GM19438 (cell line): ENCODE results near the gene SLC22A23.

Experiments
- ATAC-seq: cut with Tn5 transposase; IDR thresholded peaks from one replicate; pipeline ENCODE4 v1.9.1; 2021; ENCODE audit warnings: low read depth; ENCODE audit not compliant: unreplicated experiment

Gene SLC22A23

DNA sequence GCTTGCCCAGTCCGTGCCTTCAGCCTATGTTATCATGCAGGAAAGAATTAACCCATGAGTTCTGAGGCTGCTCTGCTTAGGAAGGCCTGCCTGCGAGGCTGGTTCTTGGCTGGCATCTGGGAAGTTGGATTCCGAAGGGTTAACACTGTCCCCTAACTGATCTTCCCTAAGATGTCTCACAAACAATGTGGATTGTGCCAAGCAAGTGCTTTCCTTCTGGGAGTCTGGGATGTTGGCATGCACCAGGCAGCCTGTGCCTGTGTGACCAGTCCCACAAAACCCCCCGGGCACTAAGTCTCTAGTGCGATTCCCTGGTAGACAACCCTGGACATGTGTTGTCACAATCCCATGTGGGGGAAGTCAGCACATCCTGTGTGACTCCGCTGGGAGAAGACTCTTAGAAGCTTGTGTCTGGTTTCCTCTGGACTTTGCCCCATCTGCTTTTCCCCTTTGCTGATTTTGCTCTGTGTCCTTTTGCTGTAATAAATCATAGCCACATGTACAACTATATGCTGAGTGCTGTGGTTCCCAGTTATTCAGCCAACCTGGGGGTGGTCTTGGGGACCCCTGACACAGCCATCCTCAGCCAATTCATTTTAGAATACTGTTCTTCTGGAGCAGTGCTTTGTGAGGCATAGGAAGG is 83.8 kb downstream of the SLC22A23 start:
- ATAC-seq = no peak

DNA sequence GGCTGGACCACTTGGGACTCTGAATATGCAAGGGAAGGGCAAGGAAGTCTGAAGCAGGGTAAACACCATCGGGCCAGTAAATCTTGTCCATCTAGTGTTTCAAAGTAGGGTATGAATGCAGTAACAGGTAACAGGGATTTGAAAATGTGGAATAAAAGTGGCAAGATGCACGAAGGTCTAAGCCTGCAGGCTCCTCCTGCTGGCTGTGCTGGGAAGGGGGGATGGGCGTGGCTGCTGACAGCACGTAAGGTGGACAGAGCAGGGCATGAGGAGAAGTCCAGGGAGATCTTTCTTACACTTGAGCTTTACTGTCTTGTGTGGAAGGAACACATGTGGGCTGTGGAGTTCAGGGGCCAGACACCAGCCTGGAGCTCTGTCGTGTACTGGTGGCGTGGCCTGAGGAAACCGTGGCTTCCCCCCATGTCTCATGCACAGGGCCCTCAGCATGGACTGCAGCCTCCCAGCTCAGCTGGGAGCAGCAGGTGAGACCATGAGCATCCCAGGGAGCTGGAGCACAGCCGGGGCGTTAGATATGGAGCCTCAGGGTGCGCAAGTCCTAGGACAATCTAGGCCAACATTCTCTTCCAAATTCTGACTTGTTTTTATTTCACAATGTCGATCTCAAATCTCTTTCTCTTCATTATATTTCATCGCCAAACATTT is 84.5 kb downstream of the SLC22A23 start:
- no peak for ATAC-seq

DNA sequence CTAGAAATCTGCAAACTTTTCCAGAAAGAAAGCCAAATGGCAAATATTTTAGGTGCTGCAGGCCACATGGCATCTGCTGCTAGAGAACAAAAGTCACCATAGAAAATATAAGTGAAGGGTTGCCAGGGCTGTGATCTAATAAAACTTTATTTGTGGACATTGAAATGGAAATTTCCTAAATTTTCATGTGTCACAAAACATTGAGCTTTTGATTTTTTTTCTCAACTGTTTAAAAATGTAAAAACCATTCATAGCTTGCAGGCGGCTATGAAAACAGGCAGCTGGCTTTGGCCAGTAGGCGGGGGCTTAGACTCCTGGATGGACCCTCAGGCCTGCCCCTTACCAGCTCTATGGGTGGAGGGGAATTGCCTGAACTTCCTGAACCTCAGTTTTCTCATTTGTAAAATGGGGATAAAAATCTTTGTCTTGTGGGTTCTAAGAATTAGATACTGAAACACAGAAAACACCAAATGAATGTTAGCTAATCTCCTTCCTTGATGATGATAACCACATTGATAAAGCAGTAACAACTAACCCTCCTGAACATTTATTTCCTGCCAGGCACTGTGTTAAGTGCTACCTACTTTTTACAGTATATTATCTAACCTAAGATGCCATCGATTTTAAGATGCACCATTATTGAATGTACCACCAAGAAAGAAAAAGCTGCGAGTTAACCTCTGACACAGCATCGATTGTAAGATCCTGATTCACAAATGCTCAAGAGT is 85.5 kb downstream of the SLC22A23 start:
- no peak for ATAC-seq

DNA sequence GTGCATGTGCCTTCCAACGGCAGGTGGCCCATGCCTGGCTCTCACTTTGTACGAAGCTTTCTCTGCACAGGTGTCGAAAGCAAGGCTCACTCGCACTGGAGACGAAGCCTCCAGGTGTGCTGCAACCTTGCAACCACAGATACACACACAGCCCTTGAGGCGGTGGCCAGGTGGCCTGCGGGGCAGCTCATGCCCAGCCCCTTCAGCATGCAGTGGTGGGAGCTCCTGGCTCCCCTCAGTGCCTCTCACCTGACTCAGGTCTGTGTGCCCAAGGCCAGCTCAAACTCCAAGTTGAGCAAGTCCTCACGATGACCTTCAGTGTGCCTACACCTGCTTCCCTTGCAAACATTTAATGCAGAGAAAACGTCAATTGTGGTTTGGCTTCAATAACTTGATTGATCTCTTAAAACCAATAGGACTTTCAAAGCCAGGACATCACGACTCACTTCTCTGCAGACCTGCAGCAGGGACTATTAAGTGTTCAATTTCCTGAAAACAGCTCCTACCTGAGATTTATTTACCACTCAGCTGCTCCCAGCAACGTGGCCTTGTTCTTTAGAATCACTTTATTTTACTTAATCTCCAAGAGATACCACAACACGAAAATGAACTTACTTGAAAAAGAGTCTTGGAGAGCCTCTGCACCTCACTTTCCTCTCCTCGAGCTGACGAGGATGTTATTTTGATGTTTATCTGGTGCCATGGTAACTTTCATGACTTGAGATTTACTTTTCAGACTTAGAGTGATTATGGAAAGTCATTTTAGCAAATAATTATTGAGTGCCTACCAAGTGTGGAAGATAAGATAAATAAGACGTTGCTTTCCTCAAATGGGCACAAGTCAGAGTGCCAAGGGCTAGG is 86.3 kb downstream of the SLC22A23 start:
- ATAC-seq = no peak

DNA sequence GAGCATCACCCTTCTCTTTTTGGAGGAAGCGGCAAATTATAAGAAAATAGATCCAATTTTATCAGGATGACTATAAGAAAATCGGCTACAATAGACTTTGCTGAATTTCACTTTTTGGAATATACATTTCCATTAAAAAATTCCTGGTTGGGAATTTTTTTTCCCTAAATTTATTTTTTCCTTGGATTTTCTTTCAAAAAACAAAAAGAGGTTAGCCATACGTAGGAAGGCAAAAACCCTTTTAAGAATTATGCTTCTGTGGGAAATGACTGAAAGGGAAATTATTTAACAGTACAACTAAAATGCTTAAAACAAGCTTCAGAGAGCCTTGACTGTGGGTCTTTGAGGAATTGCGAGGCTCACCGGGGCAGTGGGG is 86.9 kb downstream of the SLC22A23 start:
- ATAC-seq = no peak

DNA sequence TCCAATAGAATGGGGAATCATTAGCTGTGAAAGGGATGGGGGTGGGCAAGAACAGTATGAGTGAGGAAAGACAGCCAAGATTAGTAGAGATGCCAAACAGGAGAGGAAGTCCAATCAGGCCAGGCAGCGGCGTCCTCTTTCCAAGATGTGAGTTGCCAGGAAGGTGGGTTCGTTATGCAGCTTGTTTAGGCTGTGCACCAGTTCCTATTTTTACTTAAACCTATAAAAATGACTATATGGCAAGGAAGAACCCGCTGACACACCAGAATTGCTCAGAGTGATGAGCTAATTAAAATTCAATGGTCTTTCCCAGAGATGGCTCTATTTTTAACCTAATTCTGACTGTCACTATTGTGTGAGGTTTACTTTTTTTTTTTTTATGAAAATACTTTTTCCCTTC is 88.2 kb downstream of the SLC22A23 start:
- ATAC-seq = no peak

DNA sequence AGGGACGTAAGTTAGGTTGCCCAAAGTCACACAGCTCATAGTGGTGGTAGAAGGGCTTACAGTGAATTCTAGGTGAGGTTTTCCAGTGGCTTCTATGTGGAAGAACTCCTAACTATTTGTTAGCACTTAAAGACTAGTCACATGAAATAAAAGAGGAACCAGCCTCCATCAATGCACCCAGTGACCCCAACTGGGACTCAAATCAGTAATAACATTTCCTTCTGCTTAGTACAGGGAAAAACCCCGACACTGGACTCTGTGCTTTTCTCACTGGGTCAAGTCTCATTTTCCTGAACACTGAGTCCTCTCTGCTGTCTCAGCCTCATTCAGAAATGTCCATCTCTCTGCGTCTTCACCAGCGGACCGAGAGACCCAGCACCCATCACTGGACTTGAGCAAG is 89.2 kb downstream of the SLC22A23 start:
- no peak for ATAC-seq

DNA sequence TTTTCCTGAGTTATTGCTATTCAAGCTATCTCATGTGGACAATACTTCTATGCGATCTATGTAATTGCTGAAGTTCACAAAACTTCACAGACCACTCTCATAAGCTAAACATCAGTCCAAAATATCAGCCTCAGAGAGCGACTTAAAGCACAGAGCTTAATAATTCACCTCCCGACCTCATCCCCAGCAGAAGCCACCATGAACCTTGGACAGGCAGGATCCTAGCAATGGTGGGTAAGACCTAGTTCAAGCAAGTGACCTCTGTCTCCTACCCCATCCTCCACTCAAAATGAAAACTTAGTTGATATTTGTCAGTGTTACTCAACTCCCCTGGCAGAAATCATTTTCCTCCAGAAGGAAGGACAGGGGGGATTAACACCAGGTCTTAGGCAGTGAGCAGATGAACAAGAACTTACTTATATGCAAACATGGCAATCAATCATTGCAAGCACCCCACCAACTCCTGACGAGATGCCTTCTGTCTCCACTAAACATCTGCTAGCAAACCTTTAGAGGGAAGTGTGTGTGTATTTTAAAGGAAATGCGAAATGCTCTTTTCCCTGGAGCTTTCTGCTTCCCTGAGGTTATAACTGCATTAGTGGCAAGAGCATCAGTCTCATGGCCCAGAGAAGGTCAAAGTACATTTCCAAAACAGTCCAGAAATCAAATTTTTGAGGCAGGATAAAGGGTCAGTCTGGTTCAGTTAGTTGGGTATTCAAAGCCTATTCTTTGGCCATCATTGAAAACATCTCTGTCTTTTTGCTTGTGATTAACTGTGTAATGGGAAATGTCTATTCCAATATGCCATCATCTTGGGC is 90.0 kb downstream of the SLC22A23 start:
- no peak for ATAC-seq

DNA sequence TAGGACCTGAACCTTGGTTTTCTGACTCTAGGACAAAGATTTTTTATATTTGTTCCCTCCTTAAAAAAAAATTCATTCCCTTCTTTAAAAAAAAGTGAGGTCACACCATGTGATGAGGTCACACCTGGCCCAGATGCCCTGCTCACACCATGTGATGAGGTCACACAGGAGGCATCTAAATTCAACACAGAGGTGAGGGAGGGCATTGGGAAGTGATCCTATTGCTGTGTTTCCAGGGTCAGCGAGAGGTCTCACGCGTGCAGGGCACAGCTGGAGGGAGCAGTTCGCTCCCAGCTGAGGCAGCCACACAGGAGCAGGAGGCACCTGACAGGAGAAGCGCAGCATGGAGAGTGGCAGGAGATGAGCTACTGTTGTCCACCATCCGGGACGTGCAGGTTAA is 92.5 kb downstream of the SLC22A23 start:
- no peak for ATAC-seq

DNA sequence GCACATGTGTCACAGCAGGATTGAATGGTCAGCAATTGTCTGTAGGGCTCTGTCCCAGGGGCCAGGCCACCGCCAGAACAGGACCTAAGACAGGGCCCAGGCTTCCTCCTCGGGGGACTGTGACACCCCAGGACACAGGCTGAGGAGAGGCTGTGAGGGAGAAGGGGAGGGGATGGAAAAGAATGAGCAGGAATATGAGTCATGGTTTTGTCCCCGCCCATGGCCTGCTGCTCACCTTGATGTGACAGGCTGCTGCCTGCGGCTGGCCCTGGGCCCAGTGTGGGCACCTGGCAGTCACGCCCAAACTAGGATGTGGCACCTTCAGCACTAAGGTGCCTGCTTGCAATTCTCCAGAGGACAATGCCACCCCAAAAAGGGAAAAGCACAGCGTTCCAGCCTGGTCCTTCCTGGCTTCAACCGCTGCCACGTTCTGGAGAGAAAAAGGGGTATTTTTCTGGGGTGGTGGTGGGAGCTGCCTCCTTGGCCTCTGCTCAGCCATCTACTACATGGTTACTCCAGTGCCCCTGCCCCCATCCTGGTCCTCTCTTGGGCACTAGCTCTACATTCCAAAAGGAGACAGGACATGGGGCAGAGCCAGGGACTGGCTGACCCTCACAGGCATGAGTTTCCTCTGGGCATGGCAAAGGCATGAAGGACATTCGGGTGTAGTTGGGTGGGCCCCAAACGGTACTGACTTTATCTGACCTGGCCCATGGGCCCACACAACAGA is 93.4 kb downstream of the SLC22A23 start:
- no peak for ATAC-seq

DNA sequence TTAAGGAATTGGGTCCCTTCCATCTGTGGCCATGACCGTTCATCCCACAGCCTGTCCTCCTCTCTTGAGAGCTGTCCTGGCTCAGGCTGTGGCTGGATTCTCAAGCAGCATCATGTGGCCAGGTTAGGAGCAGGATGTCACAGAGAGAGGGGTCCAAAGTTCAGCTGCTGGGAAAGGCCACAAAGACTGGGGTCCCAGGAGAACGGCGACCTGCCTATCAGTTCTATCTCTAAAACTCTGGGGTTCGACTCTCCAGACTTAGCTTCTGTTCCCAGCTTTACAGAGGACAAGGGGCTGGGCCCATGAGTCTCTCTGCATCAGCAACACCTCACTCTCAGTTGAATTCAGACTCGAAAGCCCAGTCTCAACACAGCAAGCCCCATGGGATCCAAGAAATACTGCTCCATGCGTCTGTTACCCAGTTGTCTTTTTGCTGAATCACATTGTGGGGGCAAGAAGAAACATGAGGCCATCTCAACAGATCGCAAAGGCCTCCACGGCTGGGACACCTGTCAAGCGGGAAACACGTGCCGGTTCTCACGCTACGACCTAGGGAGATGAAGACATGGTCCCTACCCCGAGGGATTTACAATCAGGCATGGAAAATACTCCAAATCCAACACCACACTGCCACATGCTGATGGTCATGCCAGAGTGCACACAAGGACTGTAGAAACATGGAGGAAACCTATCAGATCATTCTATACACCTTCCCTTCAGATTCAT is 95.4 kb downstream of the SLC22A23 start:
- no peak for ATAC-seq

DNA sequence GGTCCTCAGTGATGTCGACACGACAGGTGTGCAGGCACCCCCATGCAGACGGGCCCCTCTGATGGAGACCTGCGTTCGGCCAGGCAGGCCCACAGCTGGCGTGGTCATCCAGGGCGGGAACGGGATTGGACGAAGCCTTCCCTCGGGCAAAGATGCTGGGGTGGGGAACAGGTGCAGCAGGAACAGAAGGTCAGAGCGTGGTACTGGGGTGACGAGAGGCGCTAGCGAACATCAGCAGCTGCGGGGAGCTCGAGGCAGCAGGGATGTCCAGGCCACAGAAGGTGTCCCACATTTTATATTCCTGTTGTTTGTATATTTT is 96.2 kb downstream of the SLC22A23 start:
- no peak for ATAC-seq

DNA sequence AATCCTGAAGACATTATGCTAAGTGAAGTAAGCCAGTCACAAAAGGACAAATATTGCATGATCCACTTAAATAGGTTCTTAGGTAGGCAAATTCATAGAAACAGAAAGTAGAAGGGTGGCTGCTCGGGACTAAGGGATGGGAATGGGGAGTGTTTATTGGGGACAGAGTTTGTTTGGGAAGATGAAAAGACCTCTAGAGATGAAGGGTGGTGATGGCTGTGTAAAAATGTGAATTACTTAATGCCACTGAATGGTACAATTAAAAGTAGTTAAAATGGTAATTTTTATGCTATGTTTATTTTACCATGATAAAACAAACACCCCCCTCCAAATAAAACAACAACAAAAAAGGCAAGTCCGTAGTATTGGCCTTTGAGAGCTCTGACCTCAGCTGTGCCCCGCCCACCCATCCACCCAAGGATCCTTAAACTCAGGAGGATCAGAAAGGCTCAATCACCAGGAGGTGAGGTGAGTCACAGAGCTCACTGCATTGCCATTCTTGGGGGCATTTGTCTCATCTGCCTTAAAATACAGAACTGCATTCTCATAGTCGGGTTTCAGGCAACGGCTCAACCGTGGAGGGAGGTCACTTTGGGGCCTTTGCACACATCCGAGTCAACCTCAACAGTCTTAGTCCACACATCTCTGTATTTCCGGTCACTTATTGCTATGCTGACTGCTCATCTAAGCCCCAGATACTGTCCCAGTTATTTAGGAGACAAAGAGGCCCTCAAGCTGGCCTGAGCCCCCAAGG is 96.7 kb downstream of the SLC22A23 start:
- no peak for ATAC-seq

DNA sequence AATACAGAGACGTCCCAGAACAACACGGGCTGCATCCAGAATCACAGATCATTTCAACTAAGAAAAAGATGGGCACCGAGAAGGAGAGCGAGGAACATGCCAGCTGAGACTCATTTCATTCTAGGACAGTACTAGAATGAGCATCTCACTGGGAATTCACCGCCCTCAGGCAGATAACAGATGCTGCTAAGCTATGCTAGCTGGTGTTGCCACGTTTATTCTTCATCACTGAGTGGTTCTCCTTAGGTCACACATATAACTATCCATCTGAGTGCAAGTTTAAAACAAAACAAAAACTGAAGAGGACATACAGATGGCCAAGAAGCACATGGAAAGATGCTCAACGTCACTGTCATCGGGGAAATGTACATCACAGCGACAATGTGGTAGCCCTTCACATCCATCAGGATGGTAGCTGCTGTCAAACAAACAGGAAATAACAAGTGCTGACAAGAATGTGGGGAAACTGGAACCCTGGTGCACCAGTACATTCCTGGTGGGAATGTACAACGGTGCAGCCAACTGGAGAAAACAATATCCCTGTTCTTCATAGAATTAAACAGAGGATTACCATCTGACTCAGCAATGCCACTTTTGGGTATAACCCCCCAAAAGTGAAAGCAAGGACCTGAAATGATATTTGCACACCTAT is 97.6 kb downstream of the SLC22A23 start:
- no peak for ATAC-seq

DNA sequence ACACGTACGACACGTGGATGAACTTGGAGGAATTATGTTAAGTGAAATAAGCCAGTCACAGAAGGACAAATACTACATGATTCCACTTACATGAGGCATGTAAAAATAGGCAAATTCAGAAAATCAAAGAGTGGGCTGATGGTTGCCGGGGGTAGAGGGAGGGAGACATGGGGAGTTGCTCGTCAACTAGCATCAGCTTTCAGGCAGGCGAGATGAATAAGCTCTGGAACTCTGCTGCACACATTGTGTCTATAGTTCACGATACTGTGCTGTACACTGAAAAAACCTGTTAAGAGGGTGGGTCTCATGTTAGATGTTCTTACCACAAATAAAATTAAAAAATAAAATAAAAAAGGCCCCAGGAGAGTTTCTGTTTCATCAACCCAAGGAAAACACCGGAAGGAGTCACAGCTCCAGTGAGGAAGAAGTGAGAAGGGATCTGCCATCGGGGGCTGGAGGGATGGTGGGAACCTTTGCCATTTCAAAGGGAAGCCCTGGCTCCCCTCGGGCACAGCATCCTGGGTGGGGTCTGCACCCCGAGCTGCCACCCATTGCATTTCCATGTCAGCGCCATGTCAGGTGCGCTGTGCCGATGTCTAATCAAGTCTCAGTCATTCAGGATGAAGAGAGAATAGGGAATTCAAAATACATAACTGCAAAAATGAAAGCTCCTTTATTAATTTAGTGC is 98.3 kb downstream of the SLC22A23 start:
- no peak for ATAC-seq

DNA sequence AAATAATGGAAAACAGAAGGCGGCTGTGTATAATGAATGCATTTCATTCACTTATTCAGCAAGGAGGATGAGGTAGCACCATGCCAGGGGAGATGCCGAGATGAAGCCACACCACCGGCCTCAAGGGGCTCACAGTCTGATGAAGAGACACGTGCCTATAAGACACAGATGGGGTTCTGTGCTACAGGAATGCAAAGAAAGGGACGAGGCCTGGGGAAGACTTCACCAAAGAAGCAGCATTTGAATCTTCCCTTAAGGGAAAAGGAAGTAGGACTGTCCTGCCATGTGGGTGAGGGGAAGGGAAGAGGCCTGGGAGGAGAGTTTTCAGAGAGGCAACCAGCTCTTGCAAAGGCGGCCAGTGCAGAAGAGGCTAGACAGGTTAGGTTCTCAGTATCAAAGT is 99.2 kb downstream of the SLC22A23 start:
- ATAC-seq = no peak

DNA sequence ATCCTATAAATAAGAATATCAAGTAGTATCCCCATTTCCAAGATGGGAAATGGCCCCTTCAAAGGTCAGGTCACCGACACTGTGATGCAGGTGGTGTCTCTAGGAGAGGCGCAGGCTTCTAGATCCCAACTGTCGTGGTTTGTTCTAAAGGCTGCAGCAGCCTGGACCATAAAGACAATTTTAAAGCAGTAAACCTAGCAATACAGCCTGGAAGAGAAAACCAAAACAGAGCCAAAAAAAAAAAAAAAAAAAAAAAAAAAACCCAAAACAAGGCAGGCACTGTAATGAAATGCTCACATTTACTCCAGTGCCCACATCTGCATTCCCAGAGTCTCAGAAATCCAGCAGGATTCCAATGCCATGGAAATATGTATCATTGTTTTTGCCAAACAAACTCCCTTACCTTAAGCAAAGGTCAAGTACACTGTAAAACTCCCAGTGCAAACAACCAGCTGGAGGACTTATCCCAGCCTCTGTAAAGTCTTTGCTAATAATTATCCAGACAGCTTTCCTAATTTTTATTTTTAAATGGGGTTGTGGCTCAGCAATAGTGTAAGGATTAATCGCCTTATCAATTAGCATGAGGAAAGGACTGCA is 99.9 kb downstream of the SLC22A23 start:
- no peak for ATAC-seq
